ENCODE data around the gene DRC7.

The DRC7 gene

DNA sequence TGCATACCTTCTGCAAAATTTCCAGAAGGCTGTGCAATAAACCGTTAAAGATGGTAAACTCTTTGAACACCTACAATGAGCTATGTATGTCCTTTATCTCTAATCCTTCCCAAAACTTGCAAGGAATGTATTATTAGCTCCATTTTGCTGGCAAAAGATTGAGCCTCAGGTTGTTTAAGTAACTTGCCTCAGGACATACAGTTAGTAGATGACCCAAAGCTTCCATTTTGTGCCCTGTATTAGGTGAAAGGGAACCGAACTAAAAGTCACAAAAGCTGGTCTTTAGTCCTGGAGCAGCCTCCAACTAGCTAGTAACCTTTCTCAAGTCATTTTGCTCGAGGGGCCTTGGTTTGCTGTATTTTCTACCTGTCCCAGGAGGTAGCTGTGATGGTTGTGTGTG is 22.2 kb upstream of the DRC7 start:
- in situ Hi-C loops (cut with MboI; ENCODE audit: low pct_unique_long_range_greater_than_20kb, low sequenced_read_pairs), result no loop called here
- DNase-seq, result no peak

DNA sequence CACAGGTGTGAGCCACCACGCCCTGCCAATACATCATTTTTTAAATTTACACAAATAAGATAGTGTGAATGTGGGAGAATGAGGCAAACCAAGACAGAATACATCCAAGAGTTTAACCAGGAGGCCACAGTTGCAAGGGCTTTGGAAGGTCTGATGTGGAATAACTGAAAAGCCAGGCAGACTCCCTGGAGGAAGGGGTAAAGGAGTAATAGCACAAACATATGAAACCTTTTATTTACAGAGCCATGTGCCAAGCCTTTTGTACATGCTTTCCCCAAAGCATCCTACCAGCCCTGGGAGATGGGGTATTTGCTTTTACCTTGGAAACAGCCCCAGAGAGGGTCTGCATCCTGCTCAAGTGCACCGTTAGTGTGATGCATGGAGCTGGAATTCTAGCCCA is 21.8 kb upstream of the DRC7 start:
- in situ Hi-C loops (cut with MboI; ENCODE audit: low pct_unique_long_range_greater_than_20kb, low sequenced_read_pairs), result no loop called here
- DNase-seq, result no peak

DNA sequence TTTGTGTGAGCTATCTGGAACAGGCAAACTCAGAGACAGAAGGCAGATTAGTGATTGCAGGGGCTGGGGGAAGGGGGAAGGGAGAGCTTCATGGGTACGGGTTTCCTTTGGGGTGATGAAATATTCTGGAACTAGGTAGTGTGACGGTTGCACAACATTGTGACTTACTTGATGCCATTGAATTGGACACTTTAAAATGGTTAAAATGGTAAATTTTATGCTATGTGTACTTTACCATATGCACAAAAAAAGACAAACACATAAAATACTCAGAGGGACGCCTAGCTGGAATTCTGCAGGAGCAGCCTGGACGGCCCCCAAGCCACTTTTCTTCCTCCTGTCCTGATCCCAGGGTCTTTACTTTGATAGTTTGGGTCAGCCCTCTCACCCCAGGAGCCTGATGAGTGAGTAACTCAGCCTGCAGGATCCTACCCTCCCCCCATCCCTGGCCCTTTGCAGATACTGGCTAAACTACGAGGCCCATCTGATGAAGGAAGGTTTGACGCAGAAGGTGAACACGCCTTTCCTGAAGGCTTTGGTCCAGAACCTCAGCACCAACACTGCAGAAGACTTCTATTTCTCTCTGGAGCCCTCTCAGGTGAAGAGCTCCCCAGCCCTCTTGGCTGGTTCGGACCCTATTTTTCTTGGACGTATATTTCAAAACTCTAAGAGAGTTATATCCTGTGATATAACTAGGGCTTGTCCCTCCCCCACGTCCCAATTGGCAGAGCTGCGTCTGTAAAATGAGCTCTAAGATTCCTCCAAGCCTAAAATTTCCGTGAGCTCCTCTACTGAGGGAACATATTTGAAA is 18.7 kb upstream of the DRC7 start:
- in situ Hi-C loops (cut with MboI; ENCODE audit: low pct_unique_long_range_greater_than_20kb, low sequenced_read_pairs), result no loop called here
- peak; percentile 77 for DNase-seq

DNA sequence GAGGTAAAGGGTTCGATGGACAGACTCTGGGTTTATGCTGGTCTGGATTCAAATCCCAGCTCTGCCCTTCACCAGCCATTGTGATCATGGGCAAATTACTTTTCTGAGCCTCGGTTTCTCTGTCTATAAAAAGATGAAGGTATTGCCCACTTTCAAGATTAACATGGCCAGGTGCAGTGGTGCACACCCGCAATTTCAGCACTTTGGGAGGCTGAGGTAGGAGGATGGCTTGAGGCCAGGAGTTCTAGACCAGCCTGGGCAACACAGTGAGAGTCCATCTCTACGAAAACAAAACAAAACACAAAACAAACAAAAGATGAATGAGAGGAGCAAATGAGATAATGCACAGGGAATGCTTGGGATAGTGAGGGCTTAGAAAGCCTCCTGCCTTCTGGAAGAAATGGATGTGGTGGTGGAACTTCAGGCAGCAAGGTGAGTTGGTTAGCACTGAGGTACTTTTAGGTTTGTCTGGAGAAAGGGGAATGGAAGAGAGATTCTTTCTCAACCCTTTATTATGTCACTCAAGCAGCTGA is 18.0 kb upstream of the DRC7 start:
- in situ Hi-C loops (cut with MboI; ENCODE audit: low pct_unique_long_range_greater_than_20kb, low sequenced_read_pairs), result no loop called here
- no peak for DNase-seq

DNA sequence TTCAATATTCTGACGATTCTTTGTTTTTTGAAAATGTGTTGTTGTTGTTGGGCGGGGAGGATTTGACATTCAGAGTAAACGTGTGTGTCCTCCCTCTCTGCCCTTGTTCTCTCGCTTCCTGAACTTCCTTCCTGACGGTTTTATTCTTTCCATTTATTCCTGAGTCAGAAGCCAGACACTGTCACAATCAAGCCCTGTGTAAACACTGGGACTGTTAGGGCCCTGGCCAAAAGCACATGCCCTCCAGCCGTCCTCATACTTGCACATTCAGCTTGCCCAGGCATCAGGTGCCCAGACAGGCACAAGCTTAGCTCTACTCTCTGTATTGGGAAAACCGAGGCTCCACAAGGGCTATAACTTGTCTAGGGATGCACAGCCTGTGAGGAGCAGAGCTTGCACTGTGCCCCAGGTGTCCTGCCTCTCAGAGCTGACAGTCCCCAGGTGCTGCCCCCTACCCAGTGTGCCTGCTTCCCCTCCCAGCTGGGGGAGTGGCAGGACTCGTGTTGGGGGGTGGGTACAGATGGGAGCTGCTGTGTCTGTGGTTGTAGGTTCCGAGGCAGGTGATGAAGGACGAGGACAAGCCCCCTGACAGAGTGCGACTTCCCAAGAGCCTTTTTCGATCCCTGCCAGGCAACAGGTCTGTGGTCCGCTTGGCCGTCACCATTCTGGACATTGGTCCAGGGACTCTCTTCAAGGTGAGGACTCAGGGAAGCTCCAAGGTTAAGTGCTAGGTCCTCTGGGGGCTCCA is 16.8 kb upstream of the DRC7 start:
- in situ Hi-C loops (cut with MboI; ENCODE audit: low pct_unique_long_range_greater_than_20kb, low sequenced_read_pairs), result no loop called here
- DNase-seq, result no peak

DNA sequence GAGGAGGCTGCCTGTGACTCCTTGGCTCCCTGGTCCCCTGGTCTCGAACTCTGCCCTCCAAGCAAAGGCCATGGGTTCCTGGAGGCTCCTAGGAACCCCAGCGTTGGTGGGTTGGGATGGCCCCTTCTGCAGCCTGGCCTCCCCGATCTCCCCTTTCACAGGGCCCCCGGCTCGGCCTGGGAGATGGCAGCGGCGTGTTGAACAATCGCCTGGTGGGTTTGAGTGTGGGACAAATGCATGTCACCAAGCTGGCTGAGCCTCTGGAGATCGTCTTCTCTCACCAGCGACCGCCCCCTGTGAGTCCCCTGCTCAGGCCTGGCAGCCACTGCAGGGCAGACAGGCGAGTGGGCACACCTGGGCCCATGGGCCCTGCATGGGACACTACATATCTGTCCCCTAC is 15.6 kb upstream of the DRC7 start:
- in situ Hi-C loops (cut with MboI; ENCODE audit: low pct_unique_long_range_greater_than_20kb, low sequenced_read_pairs), result no loop called here
- DNase-seq, result no peak

DNA sequence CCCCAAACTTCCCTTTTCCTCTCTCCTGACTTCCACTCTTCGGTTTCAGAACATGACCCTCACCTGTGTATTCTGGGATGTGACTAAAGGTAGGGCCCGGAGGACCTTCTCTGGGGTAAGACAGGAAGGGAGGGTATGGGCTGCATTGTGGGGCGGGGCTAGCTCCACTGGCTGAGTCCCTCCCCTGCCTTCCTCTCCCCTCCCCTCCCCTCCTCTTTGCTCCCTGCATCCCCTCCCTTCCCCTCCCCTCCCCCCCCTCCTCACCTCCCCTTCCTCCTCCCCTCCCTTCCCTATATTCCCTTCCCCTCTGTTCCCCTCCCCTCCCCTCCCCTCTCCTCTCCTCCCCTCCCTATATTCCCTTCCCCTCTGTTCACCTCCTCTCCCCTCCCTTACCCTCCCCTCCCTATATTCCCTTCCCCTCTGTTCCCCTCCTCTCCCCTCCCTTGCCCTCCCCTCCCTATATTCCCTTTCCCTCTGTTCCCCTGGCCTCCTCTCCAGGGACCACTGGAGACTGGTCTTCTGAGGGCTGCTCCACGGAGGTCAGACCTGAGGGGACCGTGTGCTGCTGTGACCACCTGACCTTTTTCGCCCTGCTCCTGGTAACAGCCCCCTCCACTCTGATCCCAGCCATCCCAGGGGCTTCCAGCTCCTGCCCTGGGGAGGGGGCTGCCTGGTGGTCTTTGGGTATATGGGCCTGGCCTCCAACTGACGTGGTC is 14.7 kb upstream of the DRC7 start:
- DNase-seq, result peak; percentile 53
- in situ Hi-C loops (cut with MboI; ENCODE audit: low pct_unique_long_range_greater_than_20kb, low sequenced_read_pairs), result no loop called here

DNA sequence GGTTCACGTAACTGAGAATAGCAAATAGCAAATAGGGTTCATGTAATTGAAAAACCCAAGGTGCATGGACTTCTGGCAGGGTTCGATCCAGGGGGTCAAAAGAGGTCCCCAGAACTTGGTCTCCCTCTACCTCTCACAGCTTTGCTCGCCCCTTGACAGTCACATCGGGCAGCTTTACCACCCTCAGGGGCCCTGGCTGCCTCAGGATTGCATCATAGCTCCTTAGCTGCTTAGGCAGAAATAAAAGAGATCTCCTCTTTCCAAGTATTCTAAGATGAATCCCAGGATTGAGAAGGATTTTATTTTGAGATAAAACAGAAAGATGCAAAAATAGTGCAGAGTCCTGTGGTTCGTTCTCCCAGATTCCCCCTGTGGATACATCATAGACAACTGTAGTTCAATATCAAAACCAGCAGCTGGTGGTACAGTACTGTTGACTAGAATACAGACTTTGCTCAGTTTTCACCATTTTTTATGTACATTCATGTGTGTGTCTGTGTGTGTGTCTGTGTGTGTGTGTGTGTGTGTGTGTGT is 13.7 kb upstream of the DRC7 start:
- DNase-seq, result peak; percentile 35
- in situ Hi-C loops (cut with MboI; ENCODE audit: low pct_unique_long_range_greater_than_20kb, low sequenced_read_pairs), result no loop called here

DNA sequence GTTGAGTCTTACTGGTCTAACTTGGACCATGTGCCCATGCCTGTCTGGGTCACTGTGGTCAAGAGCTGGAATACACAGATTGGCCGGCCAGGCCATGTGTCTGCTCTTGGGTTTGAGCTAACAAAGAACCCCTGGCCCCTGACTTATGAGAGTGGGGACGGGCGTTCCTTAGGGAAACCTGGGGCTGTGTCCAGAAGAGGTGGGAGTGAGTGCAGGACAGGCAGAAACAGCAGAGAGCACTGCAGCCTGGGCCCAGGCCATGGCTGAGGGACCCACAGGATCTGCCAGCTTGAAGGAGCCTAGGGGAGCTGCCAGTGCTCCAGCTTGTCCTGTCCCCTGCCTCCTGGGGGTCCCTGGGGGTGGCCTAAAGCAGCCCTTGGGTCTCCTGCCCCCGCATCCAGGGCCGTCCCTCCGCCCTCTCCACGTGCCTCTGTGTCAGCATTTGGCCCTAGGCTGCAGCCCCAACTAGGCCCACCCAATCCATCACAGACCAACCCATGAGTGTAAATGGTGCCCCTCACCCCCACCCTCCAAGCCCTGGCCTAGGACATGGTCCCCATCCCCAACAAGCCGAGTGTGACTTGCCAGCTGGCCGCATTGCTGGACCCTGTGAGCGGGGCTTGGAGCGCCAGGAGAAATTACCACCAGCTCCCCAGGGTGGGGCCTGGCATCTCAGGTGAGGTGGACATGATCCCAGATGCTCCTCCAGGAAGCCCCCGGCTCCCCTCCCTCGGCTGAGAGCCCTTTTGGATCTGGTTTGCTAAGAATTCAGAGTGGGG is 12.5 kb upstream of the DRC7 start:
- in situ Hi-C loops (cut with MboI; ENCODE audit: low pct_unique_long_range_greater_than_20kb, low sequenced_read_pairs), result no loop called here
- no peak for DNase-seq

DNA sequence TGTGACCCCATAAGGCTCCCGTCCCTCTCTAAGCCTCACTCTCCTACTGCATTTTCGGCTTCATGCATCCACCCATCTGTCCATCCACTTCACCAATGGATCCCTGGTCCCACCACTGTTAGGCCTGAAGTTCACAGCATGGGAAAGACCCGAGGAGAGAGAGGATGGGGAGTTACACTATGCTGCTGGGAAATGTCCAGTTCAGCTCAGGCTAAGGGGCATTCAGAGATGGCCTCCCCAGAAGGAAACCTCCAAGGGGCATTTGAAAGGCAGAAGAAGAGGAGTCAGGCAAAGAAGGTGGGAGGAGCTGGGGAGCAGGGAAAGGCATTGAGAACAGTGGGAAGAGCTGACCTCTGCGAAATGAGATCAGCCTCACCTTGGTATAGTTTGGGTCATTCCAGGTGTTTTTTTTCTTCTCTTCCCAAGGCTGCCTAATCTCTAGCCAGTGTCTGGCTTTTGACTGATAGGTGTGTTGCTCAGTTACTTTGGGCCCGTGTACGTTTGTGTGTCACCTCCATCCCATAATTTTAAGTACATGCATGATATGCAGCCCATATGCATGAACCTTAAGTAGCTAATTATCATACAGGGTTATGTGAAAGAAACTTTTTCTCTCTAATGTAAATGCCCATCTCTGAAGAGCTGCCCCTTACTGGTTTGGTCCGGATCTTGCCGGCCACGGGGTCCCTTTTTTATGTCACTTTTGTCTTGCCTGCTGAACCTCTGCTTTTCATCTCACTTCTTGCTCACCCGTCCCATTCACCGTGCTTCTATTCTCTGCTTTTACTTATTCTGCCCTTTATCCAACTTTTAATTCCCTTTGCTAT is 11.6 kb upstream of the DRC7 start:
- in situ Hi-C loops (cut with MboI; ENCODE audit: low pct_unique_long_range_greater_than_20kb, low sequenced_read_pairs), result no loop called here
- DNase-seq, result no peak

DNA sequence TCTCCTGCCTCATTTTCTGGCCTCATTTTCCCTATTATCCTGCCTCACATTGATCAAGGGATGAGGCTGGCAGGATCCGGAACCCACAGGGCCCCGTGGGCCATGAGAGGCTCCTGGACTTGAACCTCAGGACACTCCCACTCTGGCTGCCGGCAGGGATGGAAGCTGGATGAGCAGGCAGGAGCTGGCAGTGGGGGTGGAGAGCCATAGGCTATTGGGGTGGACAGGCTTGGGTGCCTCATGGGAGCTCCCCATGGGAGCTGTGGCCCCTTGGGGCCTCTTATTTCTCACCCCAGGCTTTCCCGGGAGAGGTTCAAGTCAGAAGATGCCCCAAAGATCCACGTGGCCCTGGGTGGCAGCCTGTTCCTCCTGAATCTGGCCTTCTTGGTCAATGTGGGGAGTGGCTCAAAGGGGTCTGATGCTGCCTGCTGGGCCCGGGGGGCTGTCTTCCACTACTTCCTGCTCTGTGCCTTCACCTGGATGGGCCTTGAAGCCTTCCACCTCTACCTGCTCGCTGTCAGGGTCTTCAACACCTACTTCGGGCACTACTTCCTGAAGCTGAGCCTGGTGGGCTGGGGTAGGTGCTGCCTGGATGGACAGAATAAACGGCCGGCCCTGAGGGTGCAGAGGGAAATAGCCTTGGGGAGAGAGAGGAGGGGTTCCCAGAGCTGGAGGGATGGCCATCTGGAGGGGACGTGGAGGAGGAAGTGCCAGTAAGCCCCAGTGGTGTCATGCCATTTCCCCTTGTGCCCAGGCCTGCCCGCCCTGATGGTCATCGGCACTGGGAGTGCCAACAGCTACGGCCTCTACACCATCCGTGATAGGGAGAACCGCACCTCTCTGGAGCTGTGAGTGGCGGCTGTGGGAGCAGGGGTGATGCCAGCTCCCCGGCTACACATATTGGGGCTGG is 10.7 kb upstream of the DRC7 start:
- in situ Hi-C loops (cut with MboI; ENCODE audit: low pct_unique_long_range_greater_than_20kb, low sequenced_read_pairs), result no loop called here

DNA sequence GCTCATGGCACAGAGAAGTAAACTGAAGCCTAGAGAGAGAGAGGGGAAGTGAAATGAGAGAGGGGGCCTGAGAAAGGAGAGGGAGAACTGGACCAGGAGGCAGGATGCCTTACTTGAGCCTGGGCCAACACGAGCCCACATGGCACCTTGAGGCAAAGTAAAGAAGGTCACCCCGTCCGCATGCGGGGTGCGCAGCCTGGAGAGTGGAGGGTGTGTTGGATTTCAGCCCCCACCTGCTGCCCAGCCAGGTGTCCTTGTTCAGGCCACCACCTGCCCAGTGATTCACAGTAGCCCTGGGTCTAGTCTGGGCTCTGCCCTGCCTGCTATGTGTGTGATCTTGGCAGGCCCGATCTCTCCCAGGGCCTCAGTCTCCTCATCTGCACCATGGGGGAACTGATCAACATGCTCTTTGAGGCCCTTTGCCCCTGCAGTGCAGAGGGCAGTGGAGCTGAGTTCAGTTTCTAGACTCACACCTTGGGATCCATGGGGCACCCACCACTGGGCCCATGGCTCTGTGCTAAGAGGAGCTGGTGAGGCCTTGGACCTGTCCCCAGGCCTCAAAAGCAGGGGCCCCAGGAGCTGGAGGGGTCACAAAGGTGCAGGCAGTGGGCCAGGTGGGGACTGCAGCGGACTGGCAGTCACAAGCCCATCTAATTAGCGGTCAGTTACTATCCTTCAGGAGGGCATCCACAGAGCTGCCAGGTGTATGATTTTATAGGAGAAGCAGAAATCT is 9.8 kb upstream of the DRC7 start:
- no peak for DNase-seq
- in situ Hi-C loops (cut with MboI; ENCODE audit: low pct_unique_long_range_greater_than_20kb, low sequenced_read_pairs), result no loop called here

More for the DNA sequence above, 10.7 kb upstream of the DRC7 start:
- DNase-seq, result no peak

DNA sequence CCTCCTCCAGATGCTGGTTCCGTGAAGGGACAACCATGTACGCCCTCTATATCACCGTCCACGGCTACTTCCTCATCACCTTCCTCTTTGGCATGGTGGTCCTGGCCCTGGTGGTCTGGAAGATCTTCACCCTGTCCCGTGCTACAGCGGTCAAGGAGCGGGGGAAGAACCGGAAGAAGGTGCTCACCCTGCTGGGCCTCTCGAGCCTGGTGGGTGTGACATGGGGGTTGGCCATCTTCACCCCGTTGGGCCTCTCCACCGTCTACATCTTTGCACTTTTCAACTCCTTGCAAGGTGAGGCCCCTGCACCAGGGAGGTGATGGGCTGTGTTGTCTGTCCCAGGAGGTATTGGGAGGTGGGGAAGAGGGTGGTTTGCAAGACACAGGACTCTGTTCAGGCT is 9.0 kb upstream of the DRC7 start:
- DNase-seq, result no peak
- in situ Hi-C loops (cut with MboI; ENCODE audit: low pct_unique_long_range_greater_than_20kb, low sequenced_read_pairs), result no loop called here

DNA sequence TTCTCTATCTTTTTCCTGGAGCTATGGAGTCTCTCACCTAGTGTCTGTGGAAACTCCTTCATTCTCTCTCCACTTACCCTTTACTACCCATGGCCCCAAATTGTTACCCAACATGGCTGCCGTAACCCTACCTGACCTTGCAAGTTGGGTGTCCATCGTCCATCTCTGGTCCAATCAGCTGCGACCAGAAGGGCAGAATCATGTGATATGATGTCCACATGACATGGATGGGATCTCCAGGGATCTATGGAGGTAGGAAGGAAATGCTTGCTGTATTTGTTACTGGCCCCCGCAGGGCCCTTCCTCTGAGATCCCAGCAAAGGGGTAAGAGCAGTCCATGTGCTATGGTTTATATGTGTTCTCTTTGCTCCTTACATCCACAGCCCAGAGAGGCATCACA is 8.0 kb upstream of the DRC7 start:
- in situ Hi-C loops (cut with MboI; ENCODE audit: low pct_unique_long_range_greater_than_20kb, low sequenced_read_pairs), result no loop called here

DNA sequence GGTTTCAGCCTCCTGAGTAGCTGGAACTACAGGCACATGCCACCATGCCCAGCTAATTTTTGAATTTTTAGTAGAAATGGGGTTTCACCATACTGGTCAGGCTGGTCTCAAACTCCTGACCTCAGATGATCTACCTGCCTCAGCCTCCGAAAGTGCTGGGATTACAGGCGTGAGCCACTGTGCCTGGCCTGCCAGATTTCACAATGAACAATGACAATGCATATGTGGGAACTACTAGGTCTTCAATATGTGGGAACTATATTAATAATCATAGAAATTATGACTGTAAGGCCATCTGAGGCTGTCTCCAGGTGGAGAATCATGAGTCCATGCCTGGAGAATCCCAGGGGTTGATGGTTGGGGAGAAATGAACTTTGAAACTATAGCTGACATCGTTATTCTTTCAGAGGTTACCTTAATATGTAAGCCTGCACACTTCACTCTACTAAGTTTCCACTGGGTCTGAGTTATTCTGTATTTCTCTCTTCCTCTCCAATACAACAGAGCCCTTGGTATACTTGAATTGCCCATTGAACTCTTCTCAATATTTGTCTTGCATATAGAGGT is 7.2 kb upstream of the DRC7 start:
- in situ Hi-C loops (cut with MboI; ENCODE audit: low pct_unique_long_range_greater_than_20kb, low sequenced_read_pairs), result no loop called here
- no peak for DNase-seq

More for the DNA sequence above, 8.0 kb upstream of the DRC7 start:
- no peak for DNase-seq

DNA sequence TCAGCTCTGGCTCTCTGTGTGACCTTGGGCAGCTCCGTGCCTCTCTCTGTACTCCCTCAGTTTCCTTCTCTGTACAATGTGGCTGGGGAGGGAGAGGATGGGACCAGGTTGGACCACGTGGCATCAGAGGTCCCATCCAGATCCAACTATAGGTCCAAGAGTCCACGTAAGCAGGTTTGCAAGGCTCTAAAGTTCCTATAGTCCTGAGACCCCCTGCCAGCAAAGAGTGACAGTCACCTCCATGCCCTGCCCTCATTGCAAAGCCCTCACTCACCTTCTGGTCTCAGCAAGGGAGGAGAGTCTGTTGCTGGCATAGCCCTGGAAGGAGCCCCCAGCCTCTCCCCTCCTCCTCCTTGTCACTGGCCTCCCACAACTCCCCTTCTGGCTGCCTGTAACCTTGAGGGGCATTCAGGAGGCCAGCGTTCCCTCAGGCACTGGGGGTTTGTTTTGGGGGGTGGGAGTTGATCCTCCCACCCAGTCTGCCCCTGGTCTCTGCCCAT is 6.1 kb upstream of the DRC7 start:
- in situ Hi-C loops (cut with MboI; ENCODE audit: low pct_unique_long_range_greater_than_20kb, low sequenced_read_pairs), result no loop called here

More for the DNA sequence above, 6.1 kb upstream of the DRC7 start:
- DNase-seq, result no peak
